DMS79 (cell line): Measurements from ENCODE around the gene C16orf87.
"Not testable (repeated sequence)": the region's sequence is repeated elsewhere in the genome, so short reads cannot be mapped to it uniquely, and the experiment has no call there.

Experiments
- DNase-seq: peaks from one replicate; lab custom pipeline; 2025; lab: John Stamatoyannopoulos, UW

C16orf87 gene

GRCh38 chr16:46830902-46831647 lies at the start of gene C16orf87:
TSS of gene C16orf87 (minus strand) at chr16:46831180. CDS start at chr16:46831149, 31 bp downstream.
- peak; percentile 66 for DNase-seq

- DNase-seq = no peak
Measured at GRCh38 chr16:46875243-46875642, 44.3 kb upstream of the C16orf87 start.

- DNase-seq = no peak
Measured at GRCh38 chr16:46873201-46873600, 42.2 kb upstream of the C16orf87 start.

- no peak for DNase-seq
Measured at GRCh38 chr16:46871597-46871996, 40.6 kb upstream of the C16orf87 start.

- DNase-seq = not testable (repeated sequence)
Measured at GRCh38 chr16:46868891-46869290, 37.9 kb upstream of the C16orf87 start.

GRCh38 chr16:46867486-46867885 lies 36.5 kb upstream of the C16orf87 start:
- DNase-seq = not testable (repeated sequence)

- DNase-seq = no peak
Measured at GRCh38 chr16:46866286-46866685, 35.3 kb upstream of the C16orf87 start.

GRCh38 chr16:46862555-46863447 lies 31.8 kb upstream of the C16orf87 start:
- DNase-seq = no peak

GRCh38 chr16:46859719-46860152 lies 28.8 kb upstream of the C16orf87 start:
- DNase-seq = no peak

GRCh38 chr16:46858151-46858550 lies 27.2 kb upstream of the C16orf87 start:
- DNase-seq = no peak

- no peak for DNase-seq
Measured at GRCh38 chr16:46857368-46857945, 26.5 kb upstream of the C16orf87 start.

GRCh38 chr16:46855389-46855788 lies 24.4 kb upstream of the C16orf87 start:
- DNase-seq = no peak

GRCh38 chr16:46854846-46855245 lies 23.9 kb upstream of the C16orf87 start:
- no peak for DNase-seq

GRCh38 chr16:46853713-46854443 lies 22.9 kb upstream of the C16orf87 start:
- no peak for DNase-seq

- DNase-seq = no peak
Measured at GRCh38 chr16:46852130-46852529, 21.1 kb upstream of the C16orf87 start.

GRCh38 chr16:46850619-46851555 lies 19.9 kb upstream of the C16orf87 start:
- DNase-seq = no peak

- DNase-seq = no peak
Measured at GRCh38 chr16:46848768-46849764, 18.1 kb upstream of the C16orf87 start.

- no peak for DNase-seq
Measured at GRCh38 chr16:46845952-46846351, 15.0 kb upstream of the C16orf87 start.

- no peak for DNase-seq
Measured at GRCh38 chr16:46844771-46845170, 13.8 kb upstream of the C16orf87 start.
